ENCODE measurements around the gene CPSF4.

- TF ChIP-seq POLR2AphosphoS5 (IDR thresholded peaks at IDR 0.05; ENCODE audit: borderline replicate concordance, low read depth, low read length) (no peak), EZH2 (IDR thresholded peaks at IDR 0.05) (no peak)
These were observed 39.1 kb upstream of the CPSF4 start for GRCh38 chr7:99399597-99399996.

Measured in SK-N-MC (cell line).